Myocyte (in vitro differentiated cells): ENCODE measurements around the gene KIF26B. TPM values are rescaled to one million over a fixed set of nuclear protein-coding genes. Genes with fewer than 3 reads are reported as not detected.

Source experiments
- DNase-seq: peaks from one replicate; pipeline ENCODE4 v3.0.0-alpha.2; 2012; ENCODE audit warnings: low read depth
- total RNA-seq: library from RNA; depleted of rRNA; stranded (reverse); fragments of >200 nt; gene quantifications from 2 replicates; pipeline ENCODE4 v1.2.3, GENCODE V29; 2014

Gene KIF26B
- total RNA-seq, 1 donor from 2014 or later = 0.83 TPM

DNA sequence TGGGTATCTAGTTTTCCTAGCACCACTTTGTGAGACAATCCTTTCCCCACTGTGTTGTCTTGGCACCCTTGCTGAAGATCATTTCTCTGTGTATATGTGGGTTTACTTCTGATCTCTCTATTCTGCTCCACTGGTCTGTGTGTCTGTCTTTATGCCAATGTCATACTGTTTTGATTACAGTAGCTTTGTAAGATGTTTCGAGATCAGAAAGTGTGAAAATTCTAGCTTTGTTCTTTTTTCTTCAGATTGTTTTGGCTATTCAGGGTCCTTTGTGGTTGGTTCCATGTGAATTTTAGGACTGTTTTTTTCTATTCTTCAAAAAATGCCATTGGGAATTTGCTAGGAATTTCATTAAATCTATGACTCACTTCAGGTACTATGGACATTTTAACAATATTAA is 116.2 kb downstream of the KIF26B start:
- no peak for DNase-seq

GRCh38 chr1:245272676-245273075 is 117.9 kb downstream of the KIF26B start:
- no peak for DNase-seq

DNA sequence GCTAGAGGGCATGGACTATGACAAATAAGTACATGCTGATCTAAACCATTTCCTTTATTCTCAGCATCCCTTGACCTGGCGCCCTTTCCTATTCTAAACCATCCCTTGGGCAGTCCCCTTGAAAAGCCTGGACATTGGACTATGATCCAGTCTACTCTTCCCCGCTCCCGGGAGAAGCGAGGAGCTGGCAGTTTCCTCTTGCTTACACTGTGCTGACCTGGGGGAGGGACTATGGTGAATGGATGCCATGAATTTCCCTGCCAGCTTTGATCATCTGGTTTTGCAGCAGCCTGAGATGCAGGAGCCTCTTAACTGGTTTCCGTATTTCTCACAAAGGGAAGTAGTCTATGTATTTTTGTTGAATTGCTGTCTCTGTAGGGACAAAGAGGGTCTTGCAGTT is 121.7 kb downstream of the KIF26B start:
- no peak for DNase-seq

GRCh38 chr1:245277276-245277675 is 122.5 kb downstream of the KIF26B start:
- DNase-seq = no peak

DNA sequence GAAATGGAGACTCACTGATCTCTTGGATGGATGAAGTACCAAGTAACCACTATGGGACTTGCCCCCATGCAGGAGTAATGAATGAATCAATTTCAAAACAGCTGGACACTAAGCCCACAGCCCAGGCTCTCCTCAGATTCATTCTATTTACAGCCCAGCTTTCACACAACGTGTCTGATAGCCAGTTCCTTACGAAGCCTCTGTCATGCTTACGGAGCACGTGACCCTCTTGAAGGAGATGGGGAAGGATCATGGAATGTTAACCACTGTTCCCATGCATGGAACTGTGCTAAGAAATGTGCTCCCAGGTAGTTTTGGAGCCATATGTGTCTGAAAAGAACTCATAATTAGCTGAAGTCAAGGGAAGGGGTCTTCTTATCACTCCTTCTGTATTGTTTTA is 124.1 kb downstream of the KIF26B start:
- peak; percentile 2 for DNase-seq

GRCh38 chr1:245279346-245279745 is 124.6 kb downstream of the KIF26B start:
- no peak for DNase-seq

- no peak for DNase-seq
Measured at GRCh38 chr1:245283001-245283400, 128.2 kb downstream of the KIF26B start.

- DNase-seq = no peak
Measured at GRCh38 chr1:245285168-245285567, 130.4 kb downstream of the KIF26B start.

- no peak for DNase-seq
Measured at GRCh38 chr1:245288796-245289195, 134.0 kb downstream of the KIF26B start.

DNA sequence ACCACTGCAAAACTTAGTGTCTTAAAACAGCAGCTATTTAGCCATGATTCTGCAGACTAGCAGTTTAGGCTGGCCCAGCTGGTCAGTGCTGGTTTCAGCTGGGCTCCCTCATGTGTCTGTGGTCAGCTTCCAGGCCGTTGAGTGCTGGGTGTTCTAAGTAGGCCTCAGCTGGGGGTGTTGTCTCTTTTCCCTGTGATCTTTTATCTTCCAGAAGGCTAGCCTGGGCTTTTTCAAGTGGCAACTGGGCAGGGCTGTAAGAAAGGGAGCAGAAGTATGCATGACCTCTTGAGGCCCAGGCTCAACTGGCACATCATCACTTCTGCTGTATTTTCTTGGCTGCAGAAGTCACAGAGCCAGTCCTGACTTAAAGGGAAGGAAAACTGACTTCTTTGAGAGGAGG is 136.1 kb downstream of the KIF26B start:
- no peak for DNase-seq

DNA sequence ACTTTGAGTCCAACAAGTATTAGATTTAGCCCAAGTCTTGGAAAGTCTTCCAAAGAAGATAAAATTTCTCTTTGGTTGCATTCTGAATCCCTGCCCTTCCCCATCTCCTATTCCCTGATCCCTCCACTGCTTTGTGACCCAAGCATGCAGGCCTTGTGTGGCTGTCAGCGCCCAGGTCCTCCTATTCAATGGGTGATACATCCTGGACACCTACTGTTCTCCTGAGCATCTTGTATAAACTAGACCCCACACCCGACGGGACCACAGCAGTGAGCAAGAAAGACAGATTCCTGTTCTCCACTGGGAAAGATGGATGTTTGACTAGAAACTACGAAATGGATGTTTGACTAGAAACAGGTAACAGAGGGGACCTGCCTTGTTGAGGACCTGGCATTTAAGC is 136.6 kb downstream of the KIF26B start:
- DNase-seq = no peak

DNA sequence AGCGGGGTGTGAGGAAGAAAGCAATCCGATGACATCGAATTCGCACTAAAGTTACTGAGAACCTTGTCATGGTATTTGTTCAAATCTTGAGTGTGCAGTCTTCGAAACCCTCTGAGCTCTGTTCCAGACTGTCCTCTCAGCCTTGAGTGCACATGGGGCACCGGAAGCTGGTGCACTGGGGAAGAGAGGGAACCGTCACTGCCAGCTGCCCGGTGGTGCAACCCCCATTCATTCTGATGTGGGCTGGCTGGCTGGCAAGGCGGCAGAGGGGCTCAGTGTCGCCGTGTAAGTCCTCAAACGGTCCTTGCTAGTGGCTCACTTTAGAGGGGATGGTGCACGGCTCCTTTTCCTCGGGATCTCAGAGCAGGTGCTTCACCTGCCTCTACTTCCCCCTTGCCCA is 137.4 kb downstream of the KIF26B start:
- DNase-seq = no peak

DNA sequence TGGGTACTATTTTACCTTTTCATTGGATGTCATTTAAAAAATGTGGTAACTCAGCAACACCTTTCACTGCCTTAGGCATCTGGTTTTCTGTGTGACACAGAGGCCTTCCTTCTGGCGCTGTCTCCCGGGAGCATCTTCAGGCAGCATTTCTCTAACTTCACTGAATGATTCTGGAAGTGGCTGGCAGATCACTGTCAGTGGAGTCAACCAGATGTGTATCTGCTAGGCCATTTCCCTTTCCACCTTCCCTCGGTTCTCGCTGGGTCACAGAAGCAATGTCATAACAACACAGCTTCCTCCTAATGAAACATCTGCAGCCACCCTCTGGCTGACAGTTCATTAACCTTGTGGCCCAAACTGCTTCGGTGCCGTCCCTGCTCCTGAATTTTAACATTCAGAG is 137.8 kb downstream of the KIF26B start:
- no peak for DNase-seq

DNA sequence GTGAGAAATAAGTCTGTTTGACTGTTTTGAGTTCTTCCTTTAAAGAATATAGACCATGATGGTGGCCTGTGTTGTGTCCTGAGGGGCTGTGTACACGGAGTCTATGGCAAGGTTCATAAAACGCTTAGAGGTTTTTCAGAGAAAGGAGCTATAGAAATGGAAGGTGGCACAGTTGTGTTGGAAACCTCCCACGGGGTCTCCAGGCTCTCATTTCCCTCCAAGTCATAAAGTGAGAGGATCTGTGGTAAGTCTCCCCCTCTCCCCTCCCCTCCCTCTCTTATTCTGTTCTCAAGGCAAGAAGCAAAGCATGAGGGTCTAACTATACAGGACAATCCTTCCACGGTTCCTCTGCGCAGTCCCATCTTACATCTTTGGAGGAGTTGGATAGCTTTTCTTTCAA is 139.2 kb downstream of the KIF26B start:
- DNase-seq = no peak

- peak; percentile 19 for DNase-seq
Measured at GRCh38 chr1:245298781-245299180, 144.0 kb downstream of the KIF26B start.

DNA sequence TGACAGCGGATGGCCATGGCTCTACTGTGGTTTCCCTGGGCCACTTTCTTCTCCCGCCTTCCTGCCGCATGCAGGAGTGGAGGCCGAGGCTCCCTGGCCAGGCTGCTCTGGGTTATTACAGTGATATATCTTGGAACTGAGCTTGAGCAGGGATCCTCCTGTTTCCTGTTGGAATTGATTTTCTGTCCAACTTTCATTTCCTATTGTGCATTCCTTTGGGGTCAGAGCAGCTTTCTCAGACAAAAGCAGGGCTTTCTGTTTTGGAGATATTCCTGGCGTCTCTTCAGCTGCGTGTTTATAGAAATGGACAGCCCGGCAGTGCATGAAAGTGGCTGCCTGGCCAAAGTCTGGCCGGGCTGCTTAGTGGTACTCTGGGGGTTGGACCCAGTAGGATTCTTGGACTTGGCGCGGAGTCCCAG is 146.4 kb downstream of the KIF26B start:
- DNase-seq = no peak

DNA sequence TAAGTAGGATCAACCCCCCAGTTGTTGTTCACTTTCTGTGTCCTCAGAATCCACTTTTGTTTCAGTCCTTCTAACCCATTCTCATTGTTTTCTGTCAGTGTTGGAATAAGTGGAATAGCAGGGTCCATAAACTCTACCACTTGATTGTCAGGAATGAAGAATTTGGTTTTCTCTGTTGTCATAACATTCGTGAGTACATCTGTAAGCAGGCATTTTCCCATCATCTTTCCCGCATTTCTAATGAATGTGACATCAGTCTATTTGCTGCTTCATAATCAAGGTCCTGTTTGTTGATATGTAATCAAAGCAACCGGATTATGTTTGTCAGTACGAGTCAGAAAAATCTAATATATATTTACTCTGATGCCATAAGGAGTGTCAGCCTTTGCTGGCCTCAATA is 147.1 kb downstream of the KIF26B start:
- DNase-seq = no peak

- no peak for DNase-seq
Measured at GRCh38 chr1:245304698-245305097, 149.9 kb downstream of the KIF26B start.

- no peak for DNase-seq
Measured at GRCh38 chr1:245306020-245306419, 151.2 kb downstream of the KIF26B start.

GRCh38 chr1:245306628-245307410 is 152.0 kb downstream of the KIF26B start:
- DNase-seq = peak; percentile 6

DNA sequence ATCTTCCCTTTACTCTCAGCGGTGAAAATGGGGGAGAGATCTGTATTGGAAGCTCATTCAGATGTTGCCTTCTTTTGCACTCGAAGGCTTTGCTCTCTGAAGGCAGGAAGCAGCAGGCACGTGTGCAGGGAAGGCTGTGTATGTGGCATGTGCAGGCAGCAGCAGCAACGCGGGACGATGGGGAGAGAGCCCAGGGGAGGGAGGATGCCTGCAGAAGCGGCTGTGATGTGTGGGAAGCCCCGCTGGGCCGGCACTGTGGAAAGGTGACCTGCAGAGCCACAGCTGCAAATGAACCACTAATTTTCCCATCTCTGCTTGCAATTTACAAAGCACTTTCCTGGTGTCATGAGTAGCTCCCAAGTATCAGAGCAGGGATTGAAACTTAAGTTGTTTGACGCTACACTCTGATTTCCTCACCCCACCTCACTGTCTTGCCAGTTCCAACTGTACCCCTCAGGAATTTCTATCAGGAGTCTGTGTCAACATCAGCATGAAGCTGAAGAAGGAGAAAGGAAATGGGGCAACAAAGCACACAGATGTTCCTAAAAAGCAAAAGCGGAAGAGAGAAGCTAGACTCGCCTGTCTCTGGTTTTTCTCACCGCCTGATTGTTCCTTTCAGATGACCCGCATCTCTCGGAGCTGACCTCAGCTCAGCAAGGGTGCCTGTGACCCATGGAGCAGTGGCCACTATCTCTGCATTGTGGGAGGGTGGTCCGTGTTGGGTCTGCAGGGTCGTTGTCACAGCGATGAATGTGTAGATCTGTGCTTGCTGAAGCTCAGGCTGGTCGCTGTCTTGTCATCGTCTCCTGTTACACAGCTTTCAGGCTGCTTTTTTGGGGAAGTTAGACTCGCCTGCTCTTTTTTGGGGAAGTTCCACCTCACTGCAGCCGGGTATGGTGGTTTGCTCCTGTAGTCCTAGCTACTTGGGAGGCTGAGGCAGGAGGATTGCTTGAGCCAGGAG is 156.1 kb downstream of the KIF26B start:
- DNase-seq = no peak

DNA sequence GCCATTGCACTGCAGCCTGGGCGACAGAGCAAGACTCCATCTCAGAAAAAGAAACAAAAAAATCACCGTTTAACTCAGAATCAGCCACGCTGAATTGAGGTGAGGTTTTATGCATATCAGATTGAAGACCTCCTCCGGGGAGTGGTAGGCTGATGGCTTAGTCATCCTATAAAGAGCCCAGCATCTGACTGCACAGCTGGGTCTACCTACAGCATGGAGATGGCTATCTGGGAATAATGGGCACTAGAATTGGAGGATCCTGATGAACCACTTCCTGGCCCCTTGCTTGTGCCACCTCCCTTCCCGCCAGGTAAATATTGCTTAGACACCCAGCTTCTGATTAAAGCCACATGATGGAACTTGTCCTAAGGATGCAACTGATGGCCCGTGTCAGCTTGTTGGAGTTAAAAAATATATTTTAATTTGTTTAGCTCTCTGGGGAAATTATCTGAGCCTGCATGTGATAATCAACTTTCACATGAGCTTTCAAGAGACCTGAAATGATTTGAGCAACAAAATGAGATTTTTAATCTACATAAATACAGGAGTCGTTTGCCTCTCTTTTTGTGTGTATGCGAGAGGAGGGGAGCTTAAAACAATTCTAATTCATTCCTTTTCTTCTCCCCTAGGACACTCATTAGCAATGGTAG is 157.2 kb downstream of the KIF26B start:
- no peak for DNase-seq
